T-cell (primary cell): ENCODE measurements around the gene GRM5. TPM values are rescaled to one million over a fixed set of nuclear protein-coding genes. Genes with fewer than 3 reads are reported as not detected.
A peak's percentile ranks its signal among the peaks of the same experiment; 100 is the strongest.
"Not testable (repeated sequence)": the region's sequence is repeated elsewhere in the genome, so short reads cannot be mapped to it uniquely, and the experiment has no call there.

ENCODE experiments used
- ATAC-seq, 4 experiments: fragments of 200-7000 bp in 3 of 4; fragments of 150-1000 bp in 1 of 4; cut with Tn5 transposase; replicated peaks in 1 of 4; 1 replicate in 3 of 4; 2 replicates in 1 of 4; pipeline ENCODE4 v1.10.0; 2021; ENCODE audit warnings: moderate library complexity in 3 of 4, mild to moderate bottlenecking in 2 of 4, moderate number of reproducible peaks in 1 of 4
- CTCF ChIA-PET, 2 donors: fragments of 300-600 bp; sonication (Branson Sonifier 250); formaldehyde crosslinking; loops; one replicate each; lab custom pipeline; 2022; ENCODE audit warnings: antibody characterized with exemption in 2 of 2; lab: Charles Lee
- POLR2A ChIA-PET, 2 donors: fragments of 300-600 bp; sonication (Branson Sonifier 250); formaldehyde crosslinking; loops; one replicate each; lab custom pipeline; 2022; ENCODE audit warnings: antibody characterized with exemption in 2 of 2; lab: Charles Lee
- DNase-seq, 35 experiments: peaks; one replicate each; pipeline versions ENCODE4 v3.0.0 to v3.0.0-alpha.2; 2013 to 2023
- H3K27ac ChIP-seq: one replicate; pipeline ENCODE4 v1.5.1; 2013; ENCODE audit warnings: low read length
- H3K27me3 ChIP-seq, 2 experiments: replicated peaks in 1 of 2; 1 replicate in 1 of 2; 2 replicates in 1 of 2; pipeline versions ENCODE4 v1.6.1 to v1.7.0; 2013; ENCODE audit warnings: low read length in 1 of 2, mixed read lengths in 1 of 2; ENCODE audit not compliant: control insufficient read depth in 2 of 2, insufficient read depth in 2 of 2; ENCODE audit errors: extremely low read depth in 1 of 2
- H3K36me3 ChIP-seq, 2 donors: 1 replicate in 1 of 2; 2 replicates in 1 of 2; pipeline versions ENCODE4 v1.6.1 to v1.7.0; 2013; ENCODE audit warnings: low read length in 1 of 2; ENCODE audit not compliant: control insufficient read depth in 2 of 2, insufficient read depth in 1 of 2; ENCODE audit errors: extremely low read depth in 1 of 2
- H3K4me1 ChIP-seq, 2 experiments: 1 replicate in 1 of 2; 2 replicates in 1 of 2; pipeline versions ENCODE4 v1.6.1 to v1.7.0; 2013; ENCODE audit warnings: low read length in 2 of 2, mixed read lengths in 1 of 2; ENCODE audit not compliant: insufficient read depth in 2 of 2, control insufficient read depth in 1 of 2; ENCODE audit errors: extremely low read depth in 1 of 2
- H3K4me3 ChIP-seq, 2 donors: 1 replicate in 1 of 2; 2 replicates in 1 of 2; pipeline versions ENCODE4 v1.5.1 to v1.7.0; 2013; ENCODE audit warnings: mild to moderate bottlenecking in 2 of 2, low read length in 1 of 2, moderate library complexity in 1 of 2; ENCODE audit not compliant: control insufficient read depth in 1 of 2; ENCODE audit errors: extremely low read depth in 1 of 2
- H3K9me3 ChIP-seq: 2 replicates; pipeline ENCODE4 v1.7.0; 2013
- H3K27ac Mint-ChIP-seq, 2 donors: one replicate each; pipeline ENCODE4 v1.8.0; 2020 to 2021; ENCODE audit warnings: mild to moderate bottlenecking in 2 of 2, mixed read lengths in 2 of 2
- H3K27me3 Mint-ChIP-seq, 2 donors: one replicate each; pipeline ENCODE4 v1.8.0; 2021 to 2022; ENCODE audit warnings: mixed read lengths in 2 of 2
- H3K36me3 Mint-ChIP-seq: one replicate; pipeline ENCODE4 v1.8.0; 2021; ENCODE audit warnings: mixed read lengths
- H3K4me1 Mint-ChIP-seq, 3 donors: one replicate each; pipeline ENCODE4 v1.8.0; 2020 to 2022; ENCODE audit warnings: mixed read lengths in 3 of 3, mild to moderate bottlenecking in 1 of 3
- H3K4me3 Mint-ChIP-seq, 3 donors: one replicate each; pipeline ENCODE4 v1.8.0; 2020 to 2022; ENCODE audit warnings: mild to moderate bottlenecking in 3 of 3, mixed read lengths in 3 of 3, moderate library complexity in 3 of 3
- H3K9me3 Mint-ChIP-seq, 3 donors: one replicate each; pipeline ENCODE4 v1.8.0; 2020 to 2022; ENCODE audit warnings: mixed read lengths in 3 of 3
- WGBS: methylation state at CpG from one replicate; pipeline ENCODE4 v1.1.5; 2013; ENCODE audit warnings: missing lambda C conversion rate; ENCODE audit not compliant: insufficient coverage; 5-methylcytosine and 5-hydroxymethylcytosine counted together
- total RNA-seq, 35 experiments: library from RNA in 6 of 35; stranded (reverse) in 6 of 35; fragments of 120-200 nt in 1 of 35; gene quantifications; one replicate each; pipeline versions ENCODE4 v1.2.1 to v1.2.4 and lab custom pipeline; 2013 to 2026

The GRM5 gene
- total RNA-seq, 5 donors from 2014 or later (not counting 1 experiment from before 2014, with no cell fraction given) = not detected

- H3K4me3 ChIP-seq = no peak overlapping the region
- no peaks in the 10 kb centered on the region for H3K4me1 ChIP-seq
- H3K27me3 ChIP-seq = no peaks in the 10 kb centered on the region
- Mint-ChIP-seq H3K36me3 (no peaks in the 10 kb centered on the region), H3K9me3 (no peaks in the 10 kb centered on the region), H3K27ac (no peak overlapping the region), H3K4me1 (no peaks in the 10 kb centered on the region), H3K27me3 (no peaks in the 10 kb centered on the region), H3K4me3 (no peak overlapping the region)
- DNase-seq = no peak
- no peak for ATAC-seq
- POLR2A ChIA-PET = no interaction called here
- CTCF ChIA-PET = no interaction called here
- H3K9me3 ChIP-seq = no peaks in the 10 kb centered on the region
- no peaks in the 10 kb centered on the region for H3K36me3 ChIP-seq
- no peak overlapping the region for H3K27ac ChIP-seq
Observed at GRCh38 chr11:88950975-88951374, 114.8 kb downstream of the GRM5 start.

- H3K27ac Mint-ChIP-seq, H3K36me3 Mint-ChIP-seq, H3K9me3 ChIP-seq, CTCF ChIA-PET, H3K27ac ChIP-seq, H3K4me1 ChIP-seq, H3K9me3 Mint-ChIP-seq, H3K4me3 ChIP-seq, H3K4me3 Mint-ChIP-seq, DNase-seq, H3K27me3 ChIP-seq, H3K27me3 Mint-ChIP-seq, ATAC-seq, H3K4me1 Mint-ChIP-seq, H3K36me3 ChIP-seq, POLR2A ChIA-PET: not testable (repeated sequence)
Observed at GRCh38 chr11:88948908-88949307, 116.9 kb downstream of the GRM5 start.

- H3K27ac ChIP-seq, H3K4me3 Mint-ChIP-seq, H3K4me3 ChIP-seq, H3K27me3 ChIP-seq, H3K9me3 Mint-ChIP-seq, H3K27me3 Mint-ChIP-seq, H3K4me1 ChIP-seq, ATAC-seq, CTCF ChIA-PET, H3K36me3 Mint-ChIP-seq, POLR2A ChIA-PET, H3K27ac Mint-ChIP-seq, H3K4me1 Mint-ChIP-seq, DNase-seq, H3K36me3 ChIP-seq, H3K9me3 ChIP-seq: not testable (repeated sequence)
- 83% methylated on average over 3 of the region's 6 CpGs for WGBS
Observed at GRCh38 chr11:88947843-88948572, 117.8 kb downstream of the GRM5 start.

GRCh38 chr11:88929665-88930064 lies 136.1 kb downstream of the GRM5 start:
- CTCF ChIA-PET, H3K36me3 ChIP-seq, H3K4me3 Mint-ChIP-seq, POLR2A ChIA-PET, H3K4me1 Mint-ChIP-seq, H3K9me3 Mint-ChIP-seq, ATAC-seq, DNase-seq, H3K27me3 ChIP-seq, H3K4me1 ChIP-seq, H3K27ac Mint-ChIP-seq, H3K27me3 Mint-ChIP-seq, H3K27ac ChIP-seq, H3K4me3 ChIP-seq, H3K9me3 ChIP-seq, H3K36me3 Mint-ChIP-seq: not testable (repeated sequence)
- WGBS = no CpG with 5 or more reads among the region's 1 CpG

- H3K4me1 Mint-ChIP-seq, ATAC-seq, H3K27me3 Mint-ChIP-seq, POLR2A ChIA-PET, H3K27ac Mint-ChIP-seq, H3K4me3 Mint-ChIP-seq, H3K4me3 ChIP-seq, H3K27me3 ChIP-seq, H3K9me3 ChIP-seq, CTCF ChIA-PET, H3K4me1 ChIP-seq, H3K36me3 ChIP-seq, H3K36me3 Mint-ChIP-seq, H3K9me3 Mint-ChIP-seq, H3K27ac ChIP-seq: not testable (repeated sequence)
- WGBS = no CpG with 5 or more reads among the region's 1 CpG
- peak in 3 of 35 experiments; percentile 1 to 9 (median 3) for DNase-seq
Observed at GRCh38 chr11:88917065-88917464, 148.7 kb downstream of the GRM5 start.

GRCh38 chr11:88909500-88909899 lies 156.3 kb downstream of the GRM5 start:
- no peaks in the 10 kb centered on the region for H3K27me3 ChIP-seq
- no peaks in the 10 kb centered on the region for H3K9me3 ChIP-seq
- H3K27ac Mint-ChIP-seq = no peak overlapping the region
- H3K4me1 Mint-ChIP-seq = no peaks in the 10 kb centered on the region
- ChIA-PET CTCF (no interaction called here), POLR2A (no interaction called here)
- no peak overlapping the region for H3K4me3 Mint-ChIP-seq
- ATAC-seq (no peak), DNase-seq (no peak)
- H3K4me3 ChIP-seq = no peak overlapping the region
- peaks cover 0 to 3% of the 10 kb centered on the region in 2 donors for H3K27me3 Mint-ChIP-seq
- no peaks in the 10 kb centered on the region for H3K36me3 Mint-ChIP-seq
- peaks cover 0 to 3% (median 0%) of the 10 kb centered on the region in 3 donors for H3K9me3 Mint-ChIP-seq
- no peaks in the 10 kb centered on the region for H3K4me1 ChIP-seq
- no peak overlapping the region for H3K27ac ChIP-seq
- no peaks in the 10 kb centered on the region for H3K36me3 ChIP-seq
- whole genome bisulfite sequencing = no CpG with 5 or more reads among the region's 2 CpGs

- POLR2A ChIA-PET, H3K36me3 ChIP-seq, H3K36me3 Mint-ChIP-seq, H3K4me3 ChIP-seq, ATAC-seq, H3K27ac Mint-ChIP-seq, H3K4me1 ChIP-seq, H3K4me1 Mint-ChIP-seq, DNase-seq, H3K27me3 ChIP-seq, H3K9me3 ChIP-seq, H3K9me3 Mint-ChIP-seq, CTCF ChIA-PET, H3K4me3 Mint-ChIP-seq, H3K27me3 Mint-ChIP-seq, H3K27ac ChIP-seq: not testable (repeated sequence)
- 80% methylated on average over 1 of the region's 2 CpGs for WGBS
Observed at GRCh38 chr11:88901436-88901835, 164.3 kb downstream of the GRM5 start.
